ENCODE results near the gene SNX10. TPM values are rescaled to one million over a fixed set of nuclear protein-coding genes. Genes with fewer than 3 reads are reported as not detected.

SNX10 gene
- total RNA-seq, 2 donors from 2014 or later = 37.4 to 41.8 TPM

DNA sequence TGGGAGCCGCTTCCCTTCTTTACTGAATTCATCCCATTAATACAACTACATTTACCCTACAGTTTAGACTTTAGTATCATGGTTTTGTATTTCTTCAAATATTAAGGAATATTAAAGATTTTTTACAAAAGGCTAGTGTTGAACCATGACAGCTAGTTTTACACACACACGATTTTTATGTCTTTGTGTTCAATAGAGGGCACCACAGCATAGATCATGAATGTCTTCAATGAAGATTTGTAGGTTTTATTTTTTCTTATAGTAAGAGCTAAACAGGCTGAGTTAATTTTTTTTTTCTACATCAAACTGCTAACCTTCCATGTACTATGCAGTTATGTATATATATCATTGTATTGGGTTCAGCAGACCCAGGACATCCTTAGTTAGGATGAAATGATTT is 76.9 kb downstream of the SNX10 start:
- H3K27ac Mint-ChIP-seq = no peak overlapping the region
- H3K4me1 Mint-ChIP-seq (ENCODE audit: low read depth) = peaks cover 14% of the 10 kb centered on the region

DNA sequence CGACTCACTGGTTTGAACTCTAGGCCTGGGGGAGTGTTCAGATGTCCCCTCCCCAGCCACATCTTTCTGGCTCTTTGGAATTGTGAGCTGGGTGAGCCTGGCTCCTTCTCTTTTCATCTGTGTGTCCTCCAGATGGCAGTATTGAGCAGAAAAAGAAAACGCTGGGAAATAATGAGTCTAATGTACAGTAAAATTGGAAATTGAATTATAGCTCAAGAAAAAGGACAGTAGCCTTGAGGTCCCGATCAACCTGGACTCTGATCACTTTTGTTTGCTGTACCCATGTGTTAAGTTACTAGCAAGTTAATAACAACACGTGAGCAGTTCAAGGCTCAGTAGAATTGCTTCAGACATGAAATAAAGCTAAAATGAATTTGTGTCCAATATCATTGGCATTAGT is 77.9 kb downstream of the SNX10 start:
- peak; percentile 14 to 43 for DNase-seq
- no peak overlapping the region for H3K4me3 Mint-ChIP-seq
- H3K27me3 Mint-ChIP-seq (ENCODE audit: low read depth) = peaks cover 7% of the 10 kb centered on the region
- peaks cover 3 to 8% of the 10 kb centered on the region in 2 donors for H3K36me3 Mint-ChIP-seq (ENCODE audit: insufficient read depth in 2 of 2)
- ATAC-seq (replicated peaks in 1 of 2) = peak; percentile 57 to 60
- no peaks in the 10 kb centered on the region for H3K9me3 Mint-ChIP-seq
- no peak overlapping the region for H3K27ac Mint-ChIP-seq
- peaks cover 14% of the 10 kb centered on the region for H3K4me1 Mint-ChIP-seq (ENCODE audit: low read depth)

More for the DNA sequence above, 76.9 kb downstream of the SNX10 start:
- Mint-ChIP-seq H3K4me3 (no peak overlapping the region), H3K27me3 (ENCODE audit: low read depth) (no peaks in the 10 kb centered on the region), H3K9me3 (no peaks in the 10 kb centered on the region), H3K36me3 (ENCODE audit: insufficient read depth in 2 of 2) (peaks cover 3 to 6% of the 10 kb centered on the region in 2 donors)
- no peak for DNase-seq
- no peak for ATAC-seq (replicated peaks in 1 of 2)

DNA sequence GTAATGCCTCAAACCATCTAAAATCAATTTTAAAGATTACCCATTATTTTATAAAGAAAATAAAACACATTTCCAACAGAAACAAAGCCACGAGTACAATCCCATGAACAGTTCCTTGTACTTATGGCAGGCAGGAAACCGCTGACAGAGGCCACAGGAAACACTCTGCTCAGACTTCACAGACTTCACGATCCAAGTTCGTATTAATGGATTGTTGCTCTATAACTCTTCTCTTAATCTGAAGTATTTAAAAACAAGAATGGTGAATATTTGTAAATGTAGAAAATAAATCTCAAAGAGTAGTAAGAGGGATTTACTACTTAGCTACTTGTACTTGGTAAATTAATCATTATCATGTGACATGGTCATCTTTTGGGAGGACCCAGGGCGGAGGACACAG is 78.3 kb downstream of the SNX10 start:
- Mint-ChIP-seq H3K36me3 (ENCODE audit: insufficient read depth in 2 of 2) (peaks cover 3 to 8% of the 10 kb centered on the region in 2 donors), H3K27ac (no peak overlapping the region), H3K4me3 (peak overlapping the region in 1 of 2 donors; percentile 20), H3K27me3 (ENCODE audit: low read depth) (peaks cover 7% of the 10 kb centered on the region), H3K9me3 (no peaks in the 10 kb centered on the region), H3K4me1 (ENCODE audit: low read depth) (peaks cover 11% of the 10 kb centered on the region)
- no peak for DNase-seq
- ATAC-seq (replicated peaks in 1 of 2) = no peak

DNA sequence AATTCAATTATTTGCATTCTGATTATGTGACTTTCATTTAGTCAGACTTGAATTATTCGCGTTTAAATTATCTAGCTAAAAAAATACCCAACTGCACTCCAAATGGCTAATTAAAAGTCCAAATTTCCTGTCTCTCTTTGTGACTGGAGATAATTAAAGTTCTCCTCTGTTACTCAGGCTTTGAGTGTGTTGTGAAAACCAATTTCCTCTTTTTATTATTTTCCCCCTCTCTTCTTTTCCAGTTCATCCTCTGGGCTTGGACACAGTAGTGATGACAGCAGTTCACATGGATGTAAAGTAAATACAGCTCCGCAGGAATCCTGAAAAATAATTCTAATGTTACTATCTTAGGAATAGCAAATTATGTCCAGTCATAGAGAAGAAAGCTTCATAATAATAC is 80.6 kb downstream of the SNX10 start:
- Mint-ChIP-seq H3K27ac (no peak overlapping the region), H3K4me3 (no peak overlapping the region), H3K4me1 (ENCODE audit: low read depth) (peaks cover 14% of the 10 kb centered on the region), H3K27me3 (ENCODE audit: low read depth) (peaks cover 7% of the 10 kb centered on the region), H3K9me3 (no peaks in the 10 kb centered on the region), H3K36me3 (ENCODE audit: insufficient read depth in 2 of 2) (peaks cover 1 to 8% of the 10 kb centered on the region in 2 donors)
- no peak for ATAC-seq (replicated peaks in 1 of 2)
- DNase-seq = no peak

DNA sequence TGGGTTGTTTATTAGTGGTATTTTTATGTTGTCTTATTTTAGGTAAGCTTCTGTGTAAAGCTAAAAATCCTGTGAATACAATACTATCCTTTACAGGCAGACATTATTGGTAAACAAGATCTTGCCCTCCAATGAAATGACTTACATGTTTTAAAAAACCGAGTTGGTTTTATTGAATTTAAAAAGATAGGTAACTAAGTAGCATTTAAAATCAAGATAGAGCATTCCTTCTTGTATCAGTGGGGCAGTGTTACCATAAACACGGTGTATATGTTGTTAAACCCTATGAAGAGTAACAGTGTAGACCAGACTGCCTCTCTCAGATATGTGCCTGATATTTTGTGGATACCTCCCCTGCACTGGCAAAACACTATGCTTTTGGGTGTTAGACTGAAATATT is 81.0 kb downstream of the SNX10 start:
- no peak for DNase-seq
- Mint-ChIP-seq H3K27me3 (ENCODE audit: low read depth) (peaks cover 8% of the 10 kb centered on the region), H3K27ac (no peak overlapping the region), H3K4me1 (ENCODE audit: low read depth) (peaks cover 15% of the 10 kb centered on the region), H3K36me3 (ENCODE audit: insufficient read depth in 2 of 2) (peaks cover 1 to 8% of the 10 kb centered on the region in 2 donors), H3K4me3 (no peak overlapping the region), H3K9me3 (no peaks in the 10 kb centered on the region)
- ATAC-seq (replicated peaks in 1 of 2) = no peak

DNA sequence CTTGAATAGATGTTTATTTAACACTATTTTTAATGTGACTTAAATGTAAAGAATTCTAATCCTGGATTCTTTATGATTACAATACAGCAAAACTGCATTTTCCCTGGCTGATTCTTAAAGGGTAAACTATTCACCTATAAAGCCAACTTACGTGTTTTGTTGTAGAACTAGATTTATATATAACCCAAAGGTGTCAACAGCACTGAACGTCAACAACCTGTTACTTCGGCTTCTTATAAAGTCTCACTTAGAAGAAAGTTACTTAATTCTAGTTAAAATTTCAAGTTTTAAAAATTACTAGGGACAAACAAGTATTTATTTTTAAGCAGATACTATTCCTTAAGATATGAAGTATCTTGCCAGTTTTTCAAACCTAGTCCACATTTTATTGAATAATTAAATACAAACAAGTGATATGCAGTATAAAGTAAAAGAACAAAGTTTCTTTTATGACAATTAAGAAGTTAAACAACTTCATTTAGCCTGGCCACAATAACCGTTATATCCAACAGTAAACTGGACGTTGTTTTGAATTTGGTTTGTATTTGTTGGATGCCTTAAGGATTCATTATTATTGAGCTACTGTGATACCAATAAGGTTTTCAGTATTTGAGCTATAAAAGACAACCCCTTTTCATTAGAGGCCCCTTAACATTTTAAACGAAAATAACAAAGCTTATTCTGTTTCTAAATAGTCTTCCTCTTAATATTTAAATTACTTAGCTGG is 83.1 kb downstream of the SNX10 start:
- H3K27me3 Mint-ChIP-seq (ENCODE audit: low read depth) = peaks cover 22% of the 10 kb centered on the region
- peaks cover 11% of the 10 kb centered on the region for H3K4me1 Mint-ChIP-seq (ENCODE audit: low read depth)
- no peak for ATAC-seq (replicated peaks in 1 of 2)
- no peaks in the 10 kb centered on the region for H3K9me3 Mint-ChIP-seq
- no peak for DNase-seq
- H3K27ac Mint-ChIP-seq = no peak overlapping the region
- H3K4me3 Mint-ChIP-seq = no peak overlapping the region
- H3K36me3 Mint-ChIP-seq (ENCODE audit: insufficient read depth in 2 of 2) = peaks cover 1 to 8% of the 10 kb centered on the region in 2 donors

DNA sequence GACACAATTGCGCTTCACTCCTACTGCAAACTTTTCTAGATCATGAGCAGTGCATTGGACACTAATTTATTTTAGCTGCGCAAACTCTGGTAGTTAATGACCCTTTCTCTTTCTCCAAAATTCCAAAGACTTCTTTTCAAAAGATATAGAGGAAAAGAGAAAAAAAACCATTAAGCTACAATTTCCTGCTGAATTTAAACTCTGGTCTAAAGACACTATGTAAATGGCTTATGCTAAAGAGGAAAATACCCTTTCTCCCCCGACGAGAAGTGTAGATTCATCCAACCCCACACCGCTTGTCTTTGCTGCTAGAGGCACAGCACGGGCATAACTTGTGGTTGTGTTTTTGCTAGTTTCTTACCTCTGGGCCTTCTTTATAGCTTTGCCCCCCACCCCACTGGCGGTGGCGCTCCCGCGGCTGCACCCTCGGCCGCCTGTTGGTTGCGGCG is 84.1 kb downstream of the SNX10 start:
- H3K4me1 Mint-ChIP-seq (ENCODE audit: low read depth) = peaks cover 5% of the 10 kb centered on the region
- ATAC-seq (replicated peaks in 1 of 2) (peak; percentile 13 to 21), DNase-seq (no peak)
- H3K27ac Mint-ChIP-seq = no peak overlapping the region
- peaks cover 1 to 5% of the 10 kb centered on the region in 2 donors for H3K36me3 Mint-ChIP-seq (ENCODE audit: insufficient read depth in 2 of 2)
- peaks cover 22% of the 10 kb centered on the region for H3K27me3 Mint-ChIP-seq (ENCODE audit: low read depth)
- no peaks in the 10 kb centered on the region for H3K9me3 Mint-ChIP-seq
- peak overlapping the region; percentile 56 to 87 for H3K4me3 Mint-ChIP-seq

DNA sequence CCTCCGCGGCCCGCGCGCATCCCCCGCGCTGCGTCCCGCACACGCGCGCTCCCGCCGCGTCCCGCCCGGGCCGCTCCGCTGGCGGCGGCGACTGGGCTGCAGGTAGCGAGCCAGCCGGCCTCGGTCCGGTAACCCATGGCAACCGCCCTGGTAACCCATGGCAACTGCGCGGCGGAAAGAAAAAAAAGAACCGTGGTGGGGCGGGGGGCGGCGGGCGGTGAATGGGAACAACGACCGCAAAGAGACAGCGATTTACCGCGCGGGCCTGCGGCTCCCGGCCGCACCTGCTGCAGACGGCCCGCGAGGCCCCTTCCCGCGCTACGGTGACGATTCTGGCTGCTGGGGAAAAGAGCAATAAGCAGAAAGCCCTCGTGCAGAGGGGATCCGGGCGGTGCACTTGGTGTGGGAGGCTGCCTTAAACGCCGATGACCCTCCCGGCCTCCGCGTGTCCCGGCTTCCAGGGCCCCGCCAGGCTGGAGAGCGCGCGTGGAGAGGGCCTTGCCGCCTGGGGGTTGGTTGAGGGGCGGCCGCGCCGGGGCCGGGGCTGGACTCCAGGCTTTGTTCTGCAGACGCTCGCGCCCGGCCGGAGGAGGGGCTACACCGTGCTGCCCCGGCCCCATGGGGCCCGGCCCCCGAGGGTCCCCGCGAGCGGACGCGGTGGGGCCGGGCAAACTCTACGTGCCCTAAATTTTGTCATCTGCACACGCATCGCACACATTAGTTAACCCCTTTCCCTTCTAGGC is 84.7 kb downstream of the SNX10 start:
- ATAC-seq (replicated peaks in 1 of 2) = peak; percentile 56
- Mint-ChIP-seq H3K27me3 (ENCODE audit: low read depth) (peaks cover 24% of the 10 kb centered on the region), H3K4me1 (ENCODE audit: low read depth) (peaks cover 5% of the 10 kb centered on the region), H3K9me3 (no peaks in the 10 kb centered on the region), H3K4me3 (peak overlapping the region; percentile 86 to 93), H3K36me3 (ENCODE audit: insufficient read depth in 2 of 2) (peaks cover 1 to 5% of the 10 kb centered on the region in 2 donors), H3K27ac (peak overlapping the region; percentile 33)
- peak; percentile 49 to 51 for DNase-seq

DNA sequence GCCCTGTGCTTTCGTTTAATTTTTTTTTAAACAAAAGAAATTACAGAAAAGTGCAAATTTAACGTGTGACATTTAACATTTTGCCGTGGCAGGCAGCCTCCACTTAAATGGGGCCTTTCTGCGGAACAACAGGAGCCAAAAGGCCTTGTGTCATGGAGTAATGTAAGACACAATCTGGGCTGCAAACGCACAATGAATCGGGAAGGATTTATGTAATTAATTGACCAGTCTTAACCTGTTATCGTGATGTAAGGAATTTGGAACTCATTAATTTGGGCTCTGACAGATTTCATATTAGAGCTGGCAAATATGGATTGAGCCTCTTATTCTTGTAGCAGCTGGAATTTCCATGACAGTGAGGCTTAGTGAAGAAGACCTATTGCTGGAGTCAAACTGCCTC is 86.4 kb downstream of the SNX10 start:
- Mint-ChIP-seq H3K27me3 (ENCODE audit: low read depth) (peaks cover 36% of the 10 kb centered on the region), H3K27ac (no peak overlapping the region), H3K4me3 (no peak overlapping the region), H3K4me1 (ENCODE audit: low read depth) (peaks cover 5% of the 10 kb centered on the region), H3K36me3 (ENCODE audit: insufficient read depth in 2 of 2) (peaks cover 0 to 1% of the 10 kb centered on the region in 2 donors), H3K9me3 (no peaks in the 10 kb centered on the region)
- ATAC-seq (replicated peaks in 1 of 2) (no peak), DNase-seq (no peak)

DNA sequence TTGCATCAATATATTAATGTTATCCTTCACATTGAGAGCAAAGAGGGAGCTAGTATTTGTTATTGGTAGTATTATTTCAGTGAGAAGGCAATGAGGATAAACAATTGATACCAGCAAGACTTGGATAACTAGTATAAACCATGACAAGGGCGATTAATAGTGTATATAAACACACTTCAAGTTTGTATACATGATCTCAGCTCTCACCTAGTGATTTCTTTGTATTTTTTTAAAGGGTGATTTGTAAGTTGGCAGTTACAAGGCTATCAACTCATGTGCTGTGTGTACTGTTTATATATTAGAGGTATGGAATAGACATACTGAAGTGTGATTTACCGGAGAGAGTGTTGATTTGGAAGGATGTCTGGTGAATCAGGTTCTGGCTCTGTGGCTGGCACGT is 88.0 kb downstream of the SNX10 start:
- Mint-ChIP-seq H3K27ac (no peak overlapping the region), H3K27me3 (ENCODE audit: low read depth) (peaks cover 36% of the 10 kb centered on the region), H3K36me3 (ENCODE audit: insufficient read depth in 2 of 2) (no peaks in the 10 kb centered on the region), H3K4me1 (ENCODE audit: low read depth) (peaks cover 5% of the 10 kb centered on the region), H3K9me3 (no peaks in the 10 kb centered on the region), H3K4me3 (no peak overlapping the region)
- ATAC-seq (replicated peaks in 1 of 2) (no peak), DNase-seq (no peak)

DNA sequence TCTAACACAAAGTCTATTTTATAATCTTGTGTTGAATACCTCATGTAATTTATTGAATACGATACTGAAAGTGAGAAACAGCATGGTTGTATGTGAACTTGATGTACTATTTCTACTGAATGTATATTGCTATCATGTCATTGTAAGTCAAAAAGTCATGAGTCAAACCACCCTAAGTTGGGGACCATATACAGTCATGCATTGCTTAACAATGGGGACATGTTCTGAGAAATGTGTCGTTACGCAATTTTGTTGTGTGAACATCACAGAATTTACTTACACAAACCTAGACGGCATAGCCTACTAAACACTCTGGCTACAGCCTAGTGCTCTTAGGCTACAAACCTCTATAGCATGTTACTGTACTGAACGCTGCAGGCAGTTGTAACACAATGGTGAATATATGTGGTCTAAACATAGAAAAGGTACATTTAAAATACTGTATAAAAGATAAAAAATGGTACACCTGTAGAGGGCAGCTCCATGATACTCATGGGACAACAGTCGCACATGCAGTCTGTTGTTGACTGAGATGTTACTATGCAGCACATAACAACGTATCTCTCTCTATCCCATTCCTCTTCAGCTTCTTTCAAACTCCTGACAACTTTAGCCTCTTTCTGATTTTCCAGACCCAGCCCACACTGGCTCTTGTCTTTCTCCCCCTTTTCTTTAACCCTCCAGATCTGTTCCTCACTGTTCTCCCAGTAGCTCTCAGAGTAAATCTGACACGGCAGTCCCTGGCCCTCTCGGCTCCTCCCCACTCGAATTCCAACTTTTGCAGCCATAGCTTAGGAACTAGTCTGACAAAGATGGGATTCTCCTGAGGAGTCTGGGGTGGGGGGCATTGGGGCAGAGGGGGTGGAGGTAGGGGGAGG is 90.1 kb downstream of the SNX10 start:
- peak; percentile 4 to 57 for ATAC-seq (replicated peaks in 1 of 2)

DNA sequence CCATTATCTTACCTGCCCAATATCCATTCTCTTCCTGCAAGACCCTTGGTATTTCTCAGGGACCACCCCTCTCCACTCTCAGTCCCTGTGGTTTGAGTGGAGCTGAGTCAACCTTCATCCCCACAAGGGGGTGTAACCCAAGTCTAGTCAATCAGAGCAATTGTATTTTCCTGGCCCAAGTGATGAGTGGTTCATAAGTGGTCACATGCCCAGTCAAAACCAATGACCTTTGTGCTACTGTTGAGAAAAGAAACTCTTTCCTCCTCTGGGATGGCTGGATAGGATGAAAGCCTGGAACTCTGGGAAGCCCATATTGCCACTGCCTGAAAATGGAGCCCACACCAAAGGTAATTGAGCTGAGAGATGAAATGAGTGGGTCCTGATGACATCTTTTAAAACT is 93.6 kb downstream of the SNX10 start:
- ATAC-seq (replicated peaks in 1 of 2) = no peak
- Mint-ChIP-seq H3K4me3 (no peak overlapping the region), H3K27me3 (ENCODE audit: low read depth) (peaks cover 69% of the 10 kb centered on the region), H3K4me1 (ENCODE audit: low read depth) (peaks cover 6% of the 10 kb centered on the region), H3K27ac (no peak overlapping the region), H3K9me3 (no peaks in the 10 kb centered on the region), H3K36me3 (ENCODE audit: insufficient read depth in 2 of 2) (no peaks in the 10 kb centered on the region)
- DNase-seq = no peak

More for the DNA sequence above, 90.1 kb downstream of the SNX10 start:
- DNase-seq = no peak
- no peak overlapping the region for H3K27ac Mint-ChIP-seq
- no peak overlapping the region for H3K4me3 Mint-ChIP-seq
- H3K27me3 Mint-ChIP-seq (ENCODE audit: low read depth) = peaks cover 51% of the 10 kb centered on the region
- no peaks in the 10 kb centered on the region for H3K9me3 Mint-ChIP-seq
- no peaks in the 10 kb centered on the region for H3K36me3 Mint-ChIP-seq (ENCODE audit: insufficient read depth in 2 of 2)
- peaks cover 5% of the 10 kb centered on the region for H3K4me1 Mint-ChIP-seq (ENCODE audit: low read depth)

DNA sequence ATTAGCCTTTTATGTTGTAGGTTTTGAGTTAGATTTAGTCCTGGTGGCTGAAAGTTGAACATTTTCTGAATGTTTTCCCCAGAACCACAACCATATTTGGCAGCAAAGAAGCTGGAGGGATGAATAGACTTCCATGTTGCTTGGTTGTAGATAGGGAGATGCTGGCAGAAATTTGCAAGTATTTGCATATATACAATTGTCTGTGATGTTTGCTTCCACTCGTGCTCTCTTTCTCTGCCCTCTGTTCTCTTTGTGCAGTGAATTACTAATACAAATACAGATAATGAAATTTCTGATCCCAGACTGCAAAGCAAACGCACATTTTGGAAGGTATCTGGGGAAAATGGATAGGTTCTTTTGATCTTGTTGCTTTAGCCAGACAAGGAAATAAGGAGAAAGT is 96.1 kb downstream of the SNX10 start:
- no peak for ATAC-seq (replicated peaks in 1 of 2)
- Mint-ChIP-seq H3K4me3 (no peak overlapping the region), H3K9me3 (no peaks in the 10 kb centered on the region), H3K27ac (no peak overlapping the region), H3K36me3 (ENCODE audit: insufficient read depth in 2 of 2) (no peaks in the 10 kb centered on the region), H3K27me3 (ENCODE audit: low read depth) (peaks cover 67% of the 10 kb centered on the region), H3K4me1 (ENCODE audit: low read depth) (peaks cover 6% of the 10 kb centered on the region)
- no peak for DNase-seq
